Right lobe of liver (tissue), 6 donors: Measurements from ENCODE around the gene CDC123. TPM values are rescaled to one million over a fixed set of nuclear protein-coding genes. Genes with fewer than 3 reads are reported as not detected.

Experiments used
- ATAC-seq, 4 donors: fragments of 200-7000 bp; cut with Tn5 transposase; one replicate each; pipeline ENCODE4 v1.9.1; 2020; ENCODE audit warnings: mild to moderate bottlenecking in 4 of 4, moderate library complexity in 4 of 4
- DNase-seq, 3 donors: peaks; one replicate each; pipeline ENCODE4 v3.0.0-alpha.2; 2020
- H3K27ac ChIP-seq, 3 donors: fragments of 200-600 bp; one replicate each; pipeline ENCODE4 v1.8.0; 2022
- H3K27me3 ChIP-seq, 2 donors: fragments of 200-600 bp; one replicate each; pipeline ENCODE4 v1.8.0; 2022
- H3K36me3 ChIP-seq, 4 donors: fragments of 200-600 bp; sonication (generic) in 1 of 4; one replicate each; pipeline versions ENCODE4 v1.5.1 to v1.8.0; 2017 to 2022; ENCODE audit warnings: control low read depth in 1 of 4
- H3K4me1 ChIP-seq, 4 donors: fragments of 200-600 bp; sonication (generic) in 1 of 4; one replicate each; pipeline versions ENCODE4 v1.5.1 to v1.8.0; 2017 to 2022; ENCODE audit warnings: control low read depth in 1 of 4
- H3K4me3 ChIP-seq, 3 donors: fragments of 200-600 bp; one replicate each; pipeline ENCODE4 v1.8.0; 2022
- H3K9me3 ChIP-seq, 4 donors: fragments of 200-600 bp; sonication (generic) in 1 of 4; one replicate each; pipeline versions ENCODE4 v1.5.1 to v1.8.0; 2017 to 2022; ENCODE audit warnings: control low read depth in 1 of 4
- POLR2A ChIP-seq: fragments of 450-650 bp; IDR thresholded peaks from one replicate; pipeline ENCODE4 v1.6.1; 2017; ENCODE audit warnings: antibody characterized with exemption, mild to moderate bottlenecking
- WGBS: methylation state at CpG from one replicate; pipeline ENCODE4 v1.1.6; 2018; ENCODE audit warnings: low coverage, low lambda C conversion rate; ENCODE audit not compliant: insufficient coverage; ENCODE audit errors: missing lambda C conversion rate; 5-methylcytosine and 5-hydroxymethylcytosine counted together
- intact Hi-C, 2 donors: fragments of 100-400 bp; cut with DNase I; formaldehyde crosslinking; loops; one replicate each; pipeline versions ENCODE4 v1.11.2 to v1.14.1; 2022
- total RNA-seq, 6 experiments: library from RNA; depleted of rRNA in 2 of 6; stranded (reverse); fragments of >200 nt in 2 of 6; fragmentation: NEBNext Ultra II Directional in 3 of 6; extraction: Animal tissue kit (Norgen Biotek cat#: 25700) in 3 of 6; gene quantifications; one replicate each; pipeline versions ENCODE4 v1.1.0 to v1.2.4, GENCODE V29; 2016 to 2023
- TF ChIP-seq, protein P1 (sequence below), 4 donors: fragments of 200-600 bp in 3 of 4; fragments of 450-650 bp in 1 of 4; IDR thresholded peaks; one replicate each; pipeline versions ENCODE4 v1.5.1 to v1.8.0; 2016 to 2022; ENCODE audit warnings: antibody characterized with exemption in 4 of 4, mild to moderate bottlenecking in 2 of 4
- donor health status: DM: no; HTN: yes; CAD: no.
- donor health status: DM: no; HTN: no; CAD: no.
- donor health status: DM: no; HTN: no; CAD: no.
- donor health status: DM: no; HTN: yes; CAD: no.
- donor health status: DM: no; HTN: yes; CAD: no.

The CDC123 gene
- total RNA-seq, 6 experiments from 2014 or later: 29.5 to 46.3 (median 33.0) TPM

DNA sequence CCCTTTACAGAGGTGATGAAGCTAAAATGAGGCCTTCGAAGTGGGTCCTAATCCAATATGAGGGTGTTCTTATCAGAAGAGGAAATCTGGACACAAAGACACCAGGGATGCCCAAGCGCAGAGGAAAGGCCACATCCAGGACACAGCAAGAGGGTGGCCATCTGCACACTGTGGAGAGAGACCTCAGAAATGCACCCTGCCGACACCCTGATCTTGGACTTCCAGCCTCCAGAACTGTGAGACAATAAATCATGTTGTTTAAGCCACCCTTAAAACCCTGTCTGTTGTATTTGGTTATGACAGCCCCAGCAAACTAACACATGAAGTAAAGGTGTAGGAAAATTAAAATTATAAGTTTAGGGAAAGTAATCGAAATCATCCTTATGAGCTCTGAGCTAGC is 64.0 kb downstream of the CDC123 start:
- H3K36me3 ChIP-seq: no peaks in the 10 kb centered on the region
- ATAC-seq: no peak
- H3K4me3 ChIP-seq: no peak overlapping the region
- intact Hi-C loops: loop anchor here in 1 of 2 donors (10.0 kb wide), 2 partner anchors 205 to 455 kb away; no protein-coding TSS in a partner anchor
- WGBS: 93% methylated on average over 2 of the region's 4 CpGs
- peaks cover 0 to 9% (median 4%) of the 10 kb centered on the region in 4 donors for H3K4me1 ChIP-seq
- no peaks in the 10 kb centered on the region for H3K9me3 ChIP-seq
- DNase-seq: peak in 1 of 3 donors; percentile 12
- no peak for TF ChIP-seq POLR2A
- TF ChIP-seq, protein P1, sequence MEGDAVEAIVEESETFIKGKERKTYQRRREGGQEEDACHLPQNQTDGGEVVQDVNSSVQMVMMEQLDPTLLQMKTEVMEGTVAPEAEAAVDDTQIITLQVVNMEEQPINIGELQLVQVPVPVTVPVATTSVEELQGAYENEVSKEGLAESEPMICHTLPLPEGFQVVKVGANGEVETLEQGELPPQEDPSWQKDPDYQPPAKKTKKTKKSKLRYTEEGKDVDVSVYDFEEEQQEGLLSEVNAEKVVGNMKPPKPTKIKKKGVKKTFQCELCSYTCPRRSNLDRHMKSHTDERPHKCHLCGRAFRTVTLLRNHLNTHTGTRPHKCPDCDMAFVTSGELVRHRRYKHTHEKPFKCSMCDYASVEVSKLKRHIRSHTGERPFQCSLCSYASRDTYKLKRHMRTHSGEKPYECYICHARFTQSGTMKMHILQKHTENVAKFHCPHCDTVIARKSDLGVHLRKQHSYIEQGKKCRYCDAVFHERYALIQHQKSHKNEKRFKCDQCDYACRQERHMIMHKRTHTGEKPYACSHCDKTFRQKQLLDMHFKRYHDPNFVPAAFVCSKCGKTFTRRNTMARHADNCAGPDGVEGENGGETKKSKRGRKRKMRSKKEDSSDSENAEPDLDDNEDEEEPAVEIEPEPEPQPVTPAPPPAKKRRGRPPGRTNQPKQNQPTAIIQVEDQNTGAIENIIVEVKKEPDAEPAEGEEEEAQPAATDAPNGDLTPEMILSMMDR (IDR thresholded peaks at IDR 0.05): no peak
- no peak overlapping the region for H3K27ac ChIP-seq
- no peaks in the 10 kb centered on the region for H3K27me3 ChIP-seq

DNA sequence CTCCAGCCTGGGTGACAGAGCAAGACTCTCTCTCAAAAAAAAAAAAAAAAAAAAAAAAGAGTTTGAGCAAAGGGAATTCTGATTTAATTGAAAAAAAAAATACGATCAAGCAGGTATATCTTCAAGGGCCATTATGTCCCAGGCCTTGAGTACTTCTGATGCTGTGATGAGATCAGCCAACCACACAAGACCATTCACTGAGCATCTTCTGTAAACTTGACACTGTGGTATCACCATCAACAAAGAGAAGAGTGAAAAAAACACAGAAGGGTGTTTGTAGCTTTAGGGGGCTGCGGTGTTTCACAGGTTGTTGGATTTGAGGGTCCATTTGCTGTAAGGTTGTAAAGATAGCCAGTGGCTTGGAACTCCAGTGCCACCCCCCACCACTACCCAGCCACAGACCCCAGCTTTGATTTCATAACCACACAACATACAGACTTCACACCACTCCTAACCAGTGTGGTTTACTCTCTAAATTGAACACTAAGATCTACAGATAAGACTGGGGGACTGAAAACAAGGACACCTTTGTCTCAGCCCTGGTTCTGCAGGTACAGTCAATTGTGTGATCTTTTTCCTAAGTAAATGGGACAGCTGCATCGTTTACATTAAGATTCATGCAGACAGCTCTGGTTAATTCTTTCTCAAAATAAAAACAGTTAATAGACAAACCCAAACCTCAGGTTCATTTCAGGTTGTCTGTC is 66.4 kb downstream of the CDC123 start:
- no peak for TF ChIP-seq POLR2A
- TF ChIP-seq, protein P1 (IDR thresholded peaks at IDR 0.05): no peak
- WGBS: 59% methylated on average over 2 of the region's 3 CpGs
- no peak overlapping the region for H3K4me3 ChIP-seq
- H3K4me1 ChIP-seq: peaks cover 0 to 19% (median 10%) of the 10 kb centered on the region in 4 donors
- no peaks in the 10 kb centered on the region for H3K9me3 ChIP-seq
- ATAC-seq (no peak), DNase-seq (peak in 1 of 3 donors; percentile 3)
- no peaks in the 10 kb centered on the region for H3K36me3 ChIP-seq
- intact Hi-C loops: loop anchor here in 1 of 2 donors (10.0 kb wide), 1 partner anchor 452 kb away; no protein-coding TSS in a partner anchor
- H3K27me3 ChIP-seq: no peaks in the 10 kb centered on the region
- no peak overlapping the region for H3K27ac ChIP-seq

DNA sequence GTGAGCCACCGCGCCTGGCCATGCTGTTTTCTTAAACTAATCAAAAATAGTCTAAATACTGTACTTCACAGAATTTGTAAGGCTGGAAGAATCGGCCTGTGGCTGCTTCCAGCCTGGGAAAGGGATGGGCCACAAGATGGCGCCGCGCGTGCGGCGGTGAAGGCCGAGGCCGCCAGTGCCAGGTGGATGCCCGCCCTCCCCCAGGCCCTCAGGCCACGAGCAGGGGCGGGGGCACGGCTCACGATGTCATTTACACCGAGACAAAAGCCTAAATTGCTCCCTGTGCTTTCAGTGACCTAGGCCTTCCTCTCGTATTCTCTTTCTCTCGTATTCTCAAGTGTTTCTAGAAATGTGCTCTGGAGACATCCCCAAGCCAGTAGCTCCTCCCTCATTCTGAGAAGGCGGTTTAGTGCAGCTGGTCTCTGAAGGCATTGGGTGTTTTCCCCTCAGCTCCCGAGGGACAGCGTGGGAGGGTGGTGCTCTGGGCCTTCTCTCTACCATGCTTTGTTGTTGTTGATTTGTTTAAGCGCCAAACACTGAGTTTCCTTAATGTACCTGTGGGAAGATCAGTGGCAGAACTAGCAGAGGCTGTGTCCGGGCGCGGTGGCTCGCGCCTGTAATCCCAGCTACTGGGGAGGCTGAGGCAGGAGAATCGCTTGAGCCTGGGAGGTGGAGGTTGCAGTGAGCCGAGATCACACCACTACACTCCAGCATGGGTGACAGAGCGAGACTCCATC is 68.4 kb downstream of the CDC123 start:
- no peak for TF ChIP-seq POLR2A
- TF ChIP-seq, protein P1 (IDR thresholded peaks at IDR 0.05): peak; percentile 84 to 93 (median 87)
- ATAC-seq: peak; percentile 86 to 94 (median 90)
- no peaks in the 10 kb centered on the region for H3K9me3 ChIP-seq
- no peaks in the 10 kb centered on the region for H3K36me3 ChIP-seq
- peaks cover 0 to 19% (median 10%) of the 10 kb centered on the region in 4 donors for H3K4me1 ChIP-seq
- H3K27ac ChIP-seq: peak overlapping the region in 1 of 3 donors; percentile 31
- 25% methylated on average over 22 of the region's 31 CpGs for WGBS
- peak; percentile 83 to 87 (median 85) for DNase-seq
- no peaks in the 10 kb centered on the region for H3K27me3 ChIP-seq
- peak overlapping the region; percentile 22 to 46 (median 30) for H3K4me3 ChIP-seq
- intact Hi-C loops: loop anchor here in 1 of 2 donors (10.0 kb wide), 1 partner anchor 450 kb away; no protein-coding TSS in a partner anchor

DNA sequence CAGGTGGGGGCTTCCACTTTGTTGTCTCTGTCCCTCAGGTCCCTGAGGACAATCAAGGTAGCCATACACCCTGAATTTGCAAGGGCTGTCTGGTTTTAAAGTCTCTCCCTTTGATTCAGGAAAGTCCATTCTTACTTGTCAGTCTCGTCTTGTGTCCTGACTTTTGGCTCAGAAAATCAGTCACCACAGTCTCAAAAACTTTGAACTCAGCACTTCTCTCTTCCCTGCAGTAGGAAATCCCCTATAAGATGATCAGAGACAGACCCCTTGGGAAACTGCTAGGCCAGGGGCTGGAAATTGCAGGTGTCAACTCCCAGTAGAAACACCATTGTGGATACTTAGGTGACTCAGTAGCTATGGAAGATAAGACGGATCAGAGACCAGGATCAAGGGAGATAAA is 73.1 kb downstream of the CDC123 start:
- H3K27ac ChIP-seq: no peak overlapping the region
- no peak for TF ChIP-seq POLR2A
- TF ChIP-seq, protein P1 (IDR thresholded peaks at IDR 0.05): no peak
- no peak for ATAC-seq
- H3K27me3 ChIP-seq: no peaks in the 10 kb centered on the region
- no peaks in the 10 kb centered on the region for H3K36me3 ChIP-seq
- 54% methylated on average over 2 of the region's 2 CpGs for WGBS
- no peak overlapping the region for H3K4me3 ChIP-seq
- no peaks in the 10 kb centered on the region for H3K9me3 ChIP-seq
- peaks cover 0 to 19% (median 10%) of the 10 kb centered on the region in 4 donors for H3K4me1 ChIP-seq
- intact Hi-C loops: loop anchor here in 1 of 2 donors (10.0 kb wide), 1 partner anchor 446 kb away; no protein-coding TSS in a partner anchor
- DNase-seq: no peak
